Left lung (tissue), 10 donors: ENCODE measurements around the gene CDC6. TPM values are rescaled to one million over a fixed set of nuclear protein-coding genes. Genes with fewer than 3 reads are reported as not detected.
"Not testable (repeated sequence)": the region's sequence is repeated elsewhere in the genome, so short reads cannot be mapped to it uniquely, and the experiment has no call there.

Experiments used
- ATAC-seq: fragments of 200-7000 bp; cut with Tn5 transposase; one replicate; pipeline ENCODE4 v1.9.1; 2020; ENCODE audit warnings: moderate library complexity
- DNase-seq, 4 donors: peaks; one replicate each; pipeline ENCODE4 v3.0.0-alpha.2; 2013 to 2020
- H3K27ac ChIP-seq, 2 donors: fragments of 200-600 bp; sonication (generic) in 1 of 2; one replicate each; pipeline versions ENCODE4 v1.5.0 to v1.8.0; 2020 to 2021
- H3K27me3 ChIP-seq, 2 donors: fragments of 200-600 bp; sonication (generic) in 1 of 2; one replicate each; pipeline versions ENCODE4 v1.5.0 to v1.8.0; 2020 to 2021
- H3K36me3 ChIP-seq, 2 donors: fragments of 200-600 bp; sonication (generic) in 1 of 2; one replicate each; pipeline versions ENCODE4 v1.5.0 to v1.8.0; 2020 to 2021
- H3K4me1 ChIP-seq, 2 donors: fragments of 200-600 bp; one replicate each; pipeline ENCODE4 v1.8.0; 2021
- H3K4me3 ChIP-seq, 2 donors: fragments of 200-600 bp; sonication (generic) in 1 of 2; one replicate each; pipeline versions ENCODE4 v1.5.0 to v1.8.0; 2020 to 2021; ENCODE audit warnings: mild to moderate bottlenecking in 1 of 2
- H3K9me3 ChIP-seq, 2 donors: fragments of 200-600 bp; sonication (generic) in 1 of 2; one replicate each; pipeline versions ENCODE4 v1.5.0 to v1.8.0; 2020 to 2021
- intact Hi-C, 2 donors: fragments of 100-400 bp; cut with DNase I; formaldehyde crosslinking; loops; one replicate each; pipeline versions ENCODE4 v1.11.2 to v1.14.2; 2022
- polyA plus RNA-seq, 6 donors: library from polyadenylated mRNA; unstranded; fragments of 120-200 nt; gene quantifications; one replicate each; pipeline ENCODE4 v1.2.1, GENCODE V29; 2013; ENCODE audit not compliant: insufficient read length in 6 of 6
- total RNA-seq, 2 donors: library from RNA; stranded (reverse); fragmentation: NEBNext Ultra II Directional; extraction: Animal tissue kit (Norgen Biotek cat#: 25700); gene quantifications; one replicate each; pipeline ENCODE4 v1.2.1, GENCODE V29; 2021
- TF ChIP-seq, protein P1 (sequence below), 2 donors: fragments of 200-600 bp; sonication (generic) in 1 of 2; IDR thresholded peaks; one replicate each; pipeline versions ENCODE4 v1.5.0 to v1.8.0; 2021; ENCODE audit warnings: antibody characterized with exemption in 2 of 2
- donor health status: DM: no; HTN: yes; CAD: no.
- donor health status: DM: no; HTN: no; CAD: no.

Gene CDC6
- total and polyA plus RNA-seq, 8 donors: 12.8 to 25.9 (median 20.3) TPM

DNA sequence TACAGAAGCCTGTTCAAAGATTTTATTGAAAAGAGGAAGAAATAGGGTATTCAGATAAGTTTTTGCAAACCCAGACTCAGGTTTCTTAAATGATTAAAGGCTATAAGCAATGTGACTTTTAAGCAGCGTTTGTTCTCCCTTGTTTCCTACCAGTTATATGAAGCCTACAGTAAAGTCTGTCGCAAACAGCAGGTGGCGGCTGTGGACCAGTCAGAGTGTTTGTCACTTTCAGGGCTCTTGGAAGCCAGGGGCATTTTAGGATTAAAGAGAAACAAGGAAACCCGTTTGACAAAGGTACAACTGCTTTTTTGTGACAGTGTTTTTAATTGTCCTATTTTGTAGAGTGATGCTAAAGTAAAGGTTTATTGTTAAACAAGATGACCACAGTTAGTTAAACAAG lies 13.6 kb downstream of the CDC6 start:
- Histone ChIP-seq H3K27me3 (no peaks in the 10 kb centered on the region), H3K4me3 (no peak overlapping the region), H3K27ac (no peak overlapping the region), H3K4me1 (peaks cover 12 to 23% of the 10 kb centered on the region in 2 donors), H3K36me3 (no peaks in the 10 kb centered on the region), H3K9me3 (no peaks in the 10 kb centered on the region)
- DNase-seq (no peak), ATAC-seq (no peak)
- TF ChIP-seq, protein P1, sequence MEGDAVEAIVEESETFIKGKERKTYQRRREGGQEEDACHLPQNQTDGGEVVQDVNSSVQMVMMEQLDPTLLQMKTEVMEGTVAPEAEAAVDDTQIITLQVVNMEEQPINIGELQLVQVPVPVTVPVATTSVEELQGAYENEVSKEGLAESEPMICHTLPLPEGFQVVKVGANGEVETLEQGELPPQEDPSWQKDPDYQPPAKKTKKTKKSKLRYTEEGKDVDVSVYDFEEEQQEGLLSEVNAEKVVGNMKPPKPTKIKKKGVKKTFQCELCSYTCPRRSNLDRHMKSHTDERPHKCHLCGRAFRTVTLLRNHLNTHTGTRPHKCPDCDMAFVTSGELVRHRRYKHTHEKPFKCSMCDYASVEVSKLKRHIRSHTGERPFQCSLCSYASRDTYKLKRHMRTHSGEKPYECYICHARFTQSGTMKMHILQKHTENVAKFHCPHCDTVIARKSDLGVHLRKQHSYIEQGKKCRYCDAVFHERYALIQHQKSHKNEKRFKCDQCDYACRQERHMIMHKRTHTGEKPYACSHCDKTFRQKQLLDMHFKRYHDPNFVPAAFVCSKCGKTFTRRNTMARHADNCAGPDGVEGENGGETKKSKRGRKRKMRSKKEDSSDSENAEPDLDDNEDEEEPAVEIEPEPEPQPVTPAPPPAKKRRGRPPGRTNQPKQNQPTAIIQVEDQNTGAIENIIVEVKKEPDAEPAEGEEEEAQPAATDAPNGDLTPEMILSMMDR (IDR thresholded peaks at IDR 0.05): no peak
- intact Hi-C loops: loop anchor here in 1 of 2 donors (10.0 kb wide), 1 partner anchor 53 kb away; no protein-coding TSS in a partner anchor

DNA sequence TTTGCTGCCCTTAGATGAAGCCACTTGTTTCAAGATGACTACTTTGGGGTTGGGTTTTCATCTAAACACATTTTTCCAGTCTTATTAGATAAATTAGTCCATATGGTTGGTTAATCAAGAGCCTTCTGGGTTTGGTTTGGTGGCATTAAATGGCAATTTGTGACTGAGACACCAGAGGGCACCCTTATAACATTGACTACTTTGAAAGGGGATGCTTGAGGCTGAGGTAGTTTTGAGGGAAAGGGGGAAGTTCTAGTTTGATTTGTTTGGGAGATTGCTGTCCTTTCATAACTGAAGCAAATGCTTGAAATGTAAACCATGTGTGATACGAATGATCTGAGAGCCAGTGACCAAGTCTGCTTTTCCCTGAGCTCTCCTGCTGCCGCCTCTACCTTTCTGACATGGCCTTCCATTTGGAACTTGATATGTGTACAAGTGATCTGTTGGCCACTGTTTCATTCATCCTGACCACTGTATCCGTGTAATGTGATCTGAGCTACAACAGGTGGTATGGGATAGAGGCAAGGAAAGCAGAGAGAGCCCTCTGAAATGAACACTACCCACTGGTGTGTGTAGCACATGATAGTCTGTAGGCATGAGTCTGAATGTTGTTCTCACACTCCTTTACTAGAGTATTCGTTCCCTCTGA lies 15.5 kb downstream of the CDC6 start:
- no peak overlapping the region for H3K4me3 ChIP-seq
- intact Hi-C loops: loop anchor here in 1 of 2 donors (10.0 kb wide), 1 partner anchor 52 kb away; no protein-coding TSS in a partner anchor
- no peaks in the 10 kb centered on the region for H3K36me3 ChIP-seq
- peak overlapping the region in 1 of 2 donors; percentile 0 for H3K27ac ChIP-seq
- DNase-seq (peak in 1 of 4 donors; percentile 79), ATAC-seq (peak; percentile 70)
- H3K4me1 ChIP-seq: peaks cover 30 to 41% of the 10 kb centered on the region in 2 donors
- no peaks in the 10 kb centered on the region for H3K27me3 ChIP-seq
- H3K9me3 ChIP-seq: no peaks in the 10 kb centered on the region
- TF ChIP-seq, protein P1 (IDR thresholded peaks at IDR 0.05): peak; percentile 69 to 76

DNA sequence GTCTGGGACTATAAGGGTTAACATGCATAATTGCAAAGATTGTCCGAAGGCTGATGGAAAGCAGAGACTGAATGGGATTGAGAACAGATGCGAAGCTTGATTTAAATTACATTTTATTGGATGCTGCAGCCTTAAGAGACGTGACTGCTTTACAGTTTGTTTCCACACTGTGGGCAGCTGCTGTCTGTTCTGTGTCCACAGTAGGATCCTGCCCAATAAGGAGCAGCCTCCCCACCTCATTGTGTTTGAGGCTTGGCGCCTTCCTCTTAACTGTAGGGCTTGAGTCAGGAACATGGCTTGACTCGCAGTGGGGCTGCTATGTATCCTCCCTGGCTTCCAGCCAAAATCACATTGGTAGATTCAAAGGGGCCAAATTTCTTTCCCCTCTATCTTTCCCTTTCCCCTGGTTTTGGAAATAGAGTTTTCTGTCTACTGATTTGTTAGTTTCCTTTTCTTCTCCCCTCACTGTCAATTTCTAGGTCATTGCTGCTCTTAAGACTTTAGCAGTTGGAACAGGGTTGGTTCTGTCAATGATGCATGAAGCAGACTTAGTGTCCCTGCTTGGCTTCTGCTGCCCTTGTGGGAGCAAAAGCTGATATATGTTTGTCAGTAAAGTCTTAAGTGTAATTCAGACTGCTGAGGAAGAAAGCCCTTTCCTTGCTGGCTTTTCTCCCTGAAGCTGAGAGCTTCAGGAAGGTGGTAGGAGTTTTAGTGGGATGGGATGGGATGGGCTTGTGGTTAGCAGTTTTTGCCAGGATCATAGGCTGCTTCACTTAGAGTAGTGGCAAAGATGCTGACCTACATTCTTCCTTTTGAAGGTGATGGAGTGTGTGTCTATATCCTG lies 16.3 kb downstream of the CDC6 start:
- Histone ChIP-seq H3K27ac (peak overlapping the region in 1 of 2 donors; percentile 0), H3K36me3 (no peaks in the 10 kb centered on the region), H3K9me3 (no peaks in the 10 kb centered on the region), H3K4me3 (no peak overlapping the region), H3K27me3 (no peaks in the 10 kb centered on the region), H3K4me1 (peaks cover 38 to 49% of the 10 kb centered on the region in 2 donors)
- TF ChIP-seq, protein P1 (IDR thresholded peaks at IDR 0.05): no peak
- ATAC-seq: peak; percentile 52
- DNase-seq: peak in 1 of 4 donors; percentile 72
- intact Hi-C loops: loop anchor here in 1 of 2 donors (10.0 kb wide), 1 partner anchor 51 kb away; no protein-coding TSS in a partner anchor

DNA sequence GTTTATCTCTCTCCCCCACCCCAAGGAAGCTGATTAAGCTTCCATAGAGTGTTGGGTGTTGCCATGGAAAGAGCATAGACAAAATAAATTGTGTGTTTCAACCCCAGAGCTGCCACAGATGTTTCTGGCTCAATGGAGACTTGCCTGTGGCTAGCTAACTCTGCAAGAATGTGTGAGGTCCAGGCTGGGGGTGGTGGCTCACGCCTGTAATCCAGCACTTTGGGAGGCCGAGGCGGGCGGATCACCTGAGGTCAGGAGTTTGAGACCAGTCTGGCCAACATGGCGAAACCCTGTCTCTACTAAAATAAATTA lies 16.8 kb downstream of the CDC6 start:
- intact Hi-C loops: loop anchor here in 1 of 2 donors (10.0 kb wide), 1 partner anchor 50 kb away; no protein-coding TSS in a partner anchor
- not testable (repeated sequence) for H3K27me3 ChIP-seq, H3K36me3 ChIP-seq, H3K9me3 ChIP-seq, H3K4me3 ChIP-seq, DNase-seq
- Histone ChIP-seq H3K4me1 (peaks cover 44 to 55% of the 10 kb centered on the region in 2 donors), H3K27ac (peak overlapping the region in 1 of 2 donors; percentile 50)
- peak; percentile 10 for ATAC-seq

DNA sequence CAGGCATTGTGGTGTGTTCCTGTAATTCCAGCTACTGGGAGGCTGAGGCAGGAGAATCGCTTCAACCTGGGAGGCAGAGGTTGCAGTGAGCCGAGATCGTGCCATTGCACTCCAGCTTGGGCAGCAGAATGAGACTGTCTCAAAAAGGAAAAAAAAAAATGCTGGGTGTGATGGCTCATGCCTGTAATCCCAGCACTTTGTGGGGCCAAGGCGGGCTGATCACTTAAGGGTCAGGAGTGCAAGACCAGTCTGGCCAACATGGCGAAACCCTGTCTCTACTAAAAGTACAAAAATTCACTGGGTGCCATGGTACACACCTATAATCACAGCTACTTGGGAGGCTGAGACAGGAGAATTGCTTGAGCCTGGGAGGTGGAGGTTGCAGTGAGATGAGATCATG lies 17.2 kb downstream of the CDC6 start:
- DNase-seq, ATAC-seq, H3K27me3 ChIP-seq, H3K36me3 ChIP-seq, H3K9me3 ChIP-seq, H3K4me3 ChIP-seq: not testable (repeated sequence)
- intact Hi-C loops: loop anchor here (5.0 to 10.0 kb wide), 2 partner anchors 47 to 50 kb away; no protein-coding TSS in a partner anchor
- H3K4me1 ChIP-seq: peaks cover 47 to 58% of the 10 kb centered on the region in 2 donors
- H3K27ac ChIP-seq: peak overlapping the region in 1 of 2 donors; percentile 50

DNA sequence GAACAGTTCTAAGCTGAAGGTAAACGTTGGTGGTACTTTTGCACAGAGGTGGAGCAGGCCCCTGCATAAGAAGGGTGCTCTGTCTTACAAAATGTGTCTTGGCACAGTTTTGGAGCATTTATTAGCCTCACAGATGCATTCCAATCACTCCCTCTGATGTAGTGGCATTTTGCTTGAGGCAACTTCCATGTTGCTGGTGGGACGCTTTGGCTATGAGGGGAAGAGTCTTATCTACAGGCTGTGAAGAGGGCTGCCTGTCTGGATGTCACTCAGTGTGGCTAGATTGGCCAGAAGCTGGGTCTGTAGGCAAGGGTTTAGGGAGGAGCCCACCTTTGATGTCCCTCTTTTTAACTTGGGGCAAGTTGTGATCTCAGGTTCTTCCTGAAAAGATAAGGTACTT lies 18.7 kb downstream of the CDC6 start:
- DNase-seq (no peak), ATAC-seq (no peak)
- TF ChIP-seq, protein P1 (IDR thresholded peaks at IDR 0.05): no peak
- peaks cover 63 to 73% of the 10 kb centered on the region in 2 donors for H3K4me1 ChIP-seq
- H3K36me3 ChIP-seq: no peaks in the 10 kb centered on the region
- no peak overlapping the region for H3K4me3 ChIP-seq
- H3K27ac ChIP-seq: peak overlapping the region; percentile 76 to 80
- no peaks in the 10 kb centered on the region for H3K9me3 ChIP-seq
- H3K27me3 ChIP-seq: no peaks in the 10 kb centered on the region
- intact Hi-C loops: loop anchor here (5.0 to 10.0 kb wide), 2 partner anchors 46 to 48 kb away; no protein-coding TSS in a partner anchor
